HEK293T (cell line): ENCODE data around the gene CHCHD1.

Experiments
- FOXA1 ChIP-seq: fragments of 450-650 bp; IDR thresholded peaks from 2 replicates; pipeline ENCODE4 v1.6.1; 2016; ENCODE audit warnings: mild to moderate bottlenecking
- NFRKB ChIP-seq: fragments of 450-650 bp; IDR thresholded peaks from 2 replicates; pipeline ENCODE4 v1.6.1; 2016; ENCODE audit warnings: mild to moderate bottlenecking, moderate library complexity
- TARDBP ChIP-seq: fragments of 450-650 bp; IDR thresholded peaks from 2 replicates; pipeline ENCODE4 v1.6.1; 2016

- TF ChIP-seq NFRKB (no peak), FOXA1 (no peak), TARDBP (peak; percentile 72; the same call in 1 of the 2 replicates)
These were observed 9.3 kb upstream of the CHCHD1 start for GRCh38 chr10:73772281-73773151.
